UCSD-AML1 (cell line): ENCODE measurements around the gene WNT9A.
"Not testable (repeated sequence)": the region's sequence is repeated elsewhere in the genome, so short reads cannot be mapped to it uniquely, and the experiment has no call there.

Experiments
- DNase-seq: peaks from one replicate; lab custom pipeline; 2025; ENCODE audit not compliant: unreplicated experiment; lab: John Stamatoyannopoulos, UW

WNT9A gene

GRCh38 chr1:227947676-227948492 lies at the start of gene WNT9A:
WNT9A (minus strand) TSS chr1:227947932; CDS start chr1:227947887, 45 bp downstream.
- no peak for DNase-seq

- DNase-seq, result no peak
Observed at GRCh38 chr1:227996187-227996950, 48.6 kb upstream of the WNT9A start.

GRCh38 chr1:227994632-227995300 lies 47.0 kb upstream of the WNT9A start:
- no peak for DNase-seq

- DNase-seq, result no peak
Observed at GRCh38 chr1:227987181-227987580, 39.4 kb upstream of the WNT9A start.

- DNase-seq, result not testable (repeated sequence)
Observed at GRCh38 chr1:227975583-227976283, 28.0 kb upstream of the WNT9A start.

GRCh38 chr1:227973724-227974288 lies 26.1 kb upstream of the WNT9A start:
- DNase-seq, result not testable (repeated sequence)

GRCh38 chr1:227972843-227973374 lies 25.2 kb upstream of the WNT9A start:
- not testable (repeated sequence) for DNase-seq

GRCh38 chr1:227972283-227972679 lies 24.5 kb upstream of the WNT9A start:
- DNase-seq, result not testable (repeated sequence)

- not testable (repeated sequence) for DNase-seq
Observed at GRCh38 chr1:227971643-227972282, 24.0 kb upstream of the WNT9A start.

- not testable (repeated sequence) for DNase-seq
Observed at GRCh38 chr1:227971216-227971615, 23.5 kb upstream of the WNT9A start.

- not testable (repeated sequence) for DNase-seq
Observed at GRCh38 chr1:227970076-227970995, 22.6 kb upstream of the WNT9A start.

GRCh38 chr1:227967815-227968214 lies 20.1 kb upstream of the WNT9A start:
- DNase-seq, result not testable (repeated sequence)

GRCh38 chr1:227966733-227967132 lies 19.0 kb upstream of the WNT9A start:
- not testable (repeated sequence) for DNase-seq

- DNase-seq, result no peak
Observed at GRCh38 chr1:227961651-227962466, 14.1 kb upstream of the WNT9A start.

- DNase-seq, result no peak
Observed at GRCh38 chr1:227959325-227959860, 11.7 kb upstream of the WNT9A start.

- DNase-seq, result no peak
Observed at GRCh38 chr1:227958617-227959324, 11.0 kb upstream of the WNT9A start.

- no peak for DNase-seq
Observed at GRCh38 chr1:227955808-227956207, 8.1 kb upstream of the WNT9A start.
